IMR-90 (cell line): Measurements from ENCODE around the gene KDM2A. TPM values are rescaled to one million over a fixed set of nuclear protein-coding genes. Genes with fewer than 3 reads are reported as not detected.

Source experiments
- ATAC-seq: fragments of 200-7000 bp; cut with Tn5 transposase; 2 replicates; pipeline ENCODE4 v1.9.1; 2020; ENCODE audit warnings: low read depth, mild to moderate bottlenecking, moderate library complexity
- BruUV-seq: library from RNA; stranded (reverse); fragments of 400-500 nt; replicated peaks from 2 replicates; lab custom pipeline; 2021; lab: Mats Ljungman, UMichigan
- CTCF ChIA-PET: fragments of 300-600 bp; formaldehyde crosslinking; extraction: SDS; loops from one replicate; lab custom pipeline; 2021; ENCODE audit warnings: antibody characterized with exemption; lab: Yijun Ruan, JAX
- POLR2A ChIA-PET: fragments of 300-600 bp; sonication (Branson Sonifier 250); formaldehyde crosslinking; loops from one replicate; lab custom pipeline; 2022; ENCODE audit warnings: antibody characterized with exemption; ENCODE audit not compliant: unreplicated experiment; lab: Charles Lee
- DNase-seq: peaks from one replicate; pipeline ENCODE4 v3.0.0; 2013
- H2AFZ ChIP-seq: replicated peaks from 2 replicates; pipeline ENCODE3; 2013; ENCODE audit warnings: low read length, mild to moderate bottlenecking; ENCODE audit not compliant: poor library complexity
- H2AK5ac ChIP-seq: 2 replicates; pipeline ENCODE4 v1.6.1; 2013; ENCODE audit warnings: low read depth, low read length, inconsistent platforms
- H2AK9ac ChIP-seq: replicated peaks from 2 replicates; pipeline ENCODE3; 2013; ENCODE audit warnings: mild to moderate bottlenecking, low read depth, low read length, moderate library complexity; ENCODE audit not compliant: poor library complexity
- H2BK120ac ChIP-seq: 2 replicates; pipeline ENCODE4 v1.6.1; 2013; ENCODE audit warnings: low read depth, low read length, inconsistent platforms
- H2BK15ac ChIP-seq: 3 replicates; pipeline ENCODE4 v1.6.1; 2013; ENCODE audit warnings: low read depth, low read length, inconsistent platforms
- H2BK20ac ChIP-seq: 2 replicates; pipeline ENCODE4 v1.6.1; 2013; ENCODE audit warnings: low read depth, mild to moderate bottlenecking, inconsistent platforms, low read length, moderate library complexity
- H2BK5ac ChIP-seq: 2 replicates; pipeline ENCODE4 v1.6.1; 2013; ENCODE audit warnings: mild to moderate bottlenecking, low read depth, low read length, inconsistent platforms; ENCODE audit not compliant: poor library complexity, severe bottlenecking
- H3K14ac ChIP-seq: replicated peaks from 2 replicates; pipeline ENCODE4 v1.6.1; 2013; ENCODE audit warnings: low read depth, low read length, inconsistent platforms
- H3K18ac ChIP-seq: 2 replicates; pipeline ENCODE4 v1.6.1; 2013; ENCODE audit warnings: low read depth, low read length, control low read depth
- H3K23ac ChIP-seq: 2 replicates; pipeline ENCODE4 v1.6.1; 2013; ENCODE audit warnings: low read depth, low read length, inconsistent platforms
- H3K27ac ChIP-seq: 2 replicates; pipeline ENCODE4 v1.5.1; 2013; ENCODE audit warnings: mild to moderate bottlenecking, control low read depth, low read length; ENCODE audit not compliant: insufficient read depth
- H3K27me3 ChIP-seq: 2 replicates; pipeline ENCODE4 v1.6.1; 2013; ENCODE audit warnings: low read length; ENCODE audit not compliant: control insufficient read depth, insufficient read depth
- H3K36me3 ChIP-seq: 2 replicates; pipeline ENCODE4 v1.6.1; 2013; ENCODE audit warnings: low read length, mixed read lengths; ENCODE audit not compliant: control insufficient read depth, insufficient read depth
- H3K4ac ChIP-seq: 2 replicates; pipeline ENCODE4 v1.6.1; 2013; ENCODE audit warnings: low read depth, low read length, inconsistent platforms
- H3K4me1 ChIP-seq: 2 replicates; pipeline ENCODE4 v1.6.1; 2013; ENCODE audit warnings: low read length, mixed read lengths; ENCODE audit not compliant: control insufficient read depth, insufficient read depth
- H3K4me2 ChIP-seq: 2 replicates; pipeline ENCODE4 v1.6.1; 2013; ENCODE audit warnings: low read depth, mild to moderate bottlenecking, control low read depth, low read length, moderate library complexity
- H3K4me3 ChIP-seq: 2 replicates; pipeline ENCODE4 v1.5.1; 2013; ENCODE audit warnings: low read depth, mild to moderate bottlenecking, control low read depth, low read length, moderate library complexity; ENCODE audit not compliant: insufficient read depth
- H3K56ac ChIP-seq: 2 replicates; pipeline ENCODE4 v1.6.1; 2013; ENCODE audit warnings: low read length, inconsistent platforms; ENCODE audit not compliant: insufficient read depth; ENCODE audit errors: extremely low read depth
- H3K79me1 ChIP-seq, 2 experiments: 2 replicates each; pipeline ENCODE4 v1.6.1; 2013; ENCODE audit warnings: low read length in 2 of 2, inconsistent platforms in 1 of 2, low read depth in 1 of 2
- H3K9ac ChIP-seq: 2 replicates; pipeline ENCODE4 v1.6.1; 2013; ENCODE audit warnings: low read depth, low read length, control low read depth
- H3K9me1 ChIP-seq: 2 replicates; pipeline ENCODE4 v1.6.1; 2013; ENCODE audit warnings: low read length, inconsistent platforms; ENCODE audit not compliant: insufficient read depth
- H3K9me3 ChIP-seq: 2 replicates; pipeline ENCODE4 v1.6.1; 2013; ENCODE audit warnings: low read length; ENCODE audit not compliant: control insufficient read depth, insufficient read depth
- H4K20me1 ChIP-seq: 2 replicates; pipeline ENCODE4 v1.6.1; 2013; ENCODE audit warnings: low read length, inconsistent platforms; ENCODE audit not compliant: insufficient read depth
- H4K5ac ChIP-seq: 2 replicates; pipeline ENCODE4 v1.6.1; 2013; ENCODE audit warnings: mild to moderate bottlenecking, low read depth, low read length, control low read depth
- H4K8ac ChIP-seq, 2 experiments: 2 replicates each; pipeline ENCODE4 v1.6.1; 2013; ENCODE audit warnings: low read depth in 2 of 2, low read length in 2 of 2, control low read depth in 1 of 2, inconsistent platforms in 1 of 2
- H4K91ac ChIP-seq: 2 replicates; pipeline ENCODE4 v1.6.1; 2013; ENCODE audit warnings: low read depth, low read length, inconsistent platforms; ENCODE audit not compliant: insufficient read depth
- BHLHE40 ChIP-seq: fragments of 150-350 bp; IDR thresholded peaks from 2 replicates; pipeline ENCODE4 v1.6.1; 2016; ENCODE audit warnings: mild to moderate bottlenecking, low read depth, low read length
- CEBPB ChIP-seq: IDR thresholded peaks from 2 replicates; pipeline ENCODE4 v1.6.1; 2012; ENCODE audit warnings: low read depth, low read length, improper control_type of control experiment
- CTCF ChIP-seq: conservative IDR thresholded peaks from 2 replicates; pipeline ENCODE4 v1.5.1; 2012; ENCODE audit warnings: mild to moderate bottlenecking, low read depth, low read length, improper control_type of control experiment
- MAZ ChIP-seq: IDR thresholded peaks from 2 replicates; pipeline ENCODE4 v1.6.1; 2012; ENCODE audit warnings: low read depth, mild to moderate bottlenecking, low read length, improper control_type of control experiment, moderate library complexity, borderline replicate concordance
- MXI1 ChIP-seq: IDR thresholded peaks from 2 replicates; pipeline ENCODE4 v1.6.1; 2012; ENCODE audit warnings: low read depth, mild to moderate bottlenecking, low read length, moderate library complexity, borderline replicate concordance
- POLR2A ChIP-seq: IDR thresholded peaks from 2 replicates; pipeline ENCODE4 v1.6.1; 2012; ENCODE audit warnings: mild to moderate bottlenecking, low read depth, low read length
- RAD21 ChIP-seq: IDR thresholded peaks from 2 replicates; pipeline ENCODE4 v1.6.1; 2012; ENCODE audit warnings: low read length, improper control_type of control experiment
- RCOR1 ChIP-seq: IDR thresholded peaks from 2 replicates; pipeline ENCODE4 v1.6.1; 2012; ENCODE audit warnings: mild to moderate bottlenecking, low read length, improper control_type of control experiment; ENCODE audit not compliant: insufficient replicate concordance
- RFX5 ChIP-seq: IDR thresholded peaks from 2 replicates; pipeline ENCODE4 v1.8.0; 2012; ENCODE audit warnings: low read depth, mild to moderate bottlenecking, low read length, moderate library complexity
- SMC3 ChIP-seq: fragments of 150-350 bp; IDR thresholded peaks from 2 replicates; pipeline ENCODE4 v1.6.1; 2016; ENCODE audit warnings: low read depth, mild to moderate bottlenecking, antibody characterized with exemption, low read length, moderate library complexity
- USF2 ChIP-seq: fragments of 150-350 bp; IDR thresholded peaks from 2 replicates; pipeline ENCODE4 v1.6.1; 2017; ENCODE audit warnings: mild to moderate bottlenecking, antibody characterized with exemption, low read length, low read depth
- WGBS, 2 experiments: methylation state at CpG; one replicate each; pipeline versions ENCODE4 v1.1.5 to v1.1.7; 2013; ENCODE audit warnings: missing lambda C conversion rate in 2 of 2; ENCODE audit not compliant: insufficient read length in 1 of 2; ENCODE audit errors: extremely low coverage in 2 of 2; 5-methylcytosine and 5-hydroxymethylcytosine counted together
- dilution Hi-C: fragments of 300-500 bp; cut with HindIII; formaldehyde crosslinking; loops from one replicate; pipeline ENCODE4 v1.14.3; 2018; ENCODE audit warnings: low sequenced_read_pairs; ENCODE audit not compliant: unreplicated experiment
- in situ Hi-C: fragments of 300-500 bp; cut with MboI; formaldehyde crosslinking; loops from 3 replicates; pipeline ENCODE4 v1.14.3; 2019; ENCODE audit warnings: low sequenced_read_pairs, inconsistent platforms, mixed read lengths
- intact Hi-C: fragments of 100-400 bp; cut with micrococcal nuclease; formaldehyde crosslinking; loops from 2 replicates; pipeline ENCODE4 v1.10.0; 2022
- polyA plus RNA-seq, 3 experiments: library from polyadenylated mRNA; depleted of rRNA; stranded (reverse); fragments of >200 nt; gene quantifications; 2 replicates each; pipeline ENCODE4 v1.2.3, GENCODE V29; 2012; ENCODE audit warnings: low replicate concordance in 1 of 3
- total RNA-seq: library from RNA; depleted of rRNA; stranded (reverse); fragments of >200 nt; gene quantifications from 2 replicates; pipeline ENCODE4 v1.2.3, GENCODE V29; 2012

KDM2A gene
- total and polyA plus RNA-seq, 2 of the 4 experiments (the other 2 are of a cell fraction): 26.7 to 42.6 TPM

GRCh38 chr11:67288452-67289225 lies 169.6 kb downstream of the KDM2A start:
- H3K4ac ChIP-seq: peak overlapping the region; percentile 95
- H3K9ac ChIP-seq: peak overlapping the region; percentile 87
- POLR2A ChIA-PET: interaction anchor here (0.6 to 0.7 kb wide), 2 partner anchors 14 to 43 kb away, joined by 3 to 5 read pairs; partner anchors contain the start of gene SSH3
- WGBS, 2 experiments: 0% methylated on average over 39 of the region's 87 CpGs; no CpG with 5 or more reads in 1 of the 2 experiments
- H3K27ac ChIP-seq: peak overlapping the region; percentile 94
- in situ Hi-C loops: no loop called here
- dilution Hi-C loops: no loop called here
- peak overlapping the region; percentile 97 to 100 for H4K8ac ChIP-seq
- peak overlapping the region; percentile 67 for H2BK120ac ChIP-seq
- H3K9me1 ChIP-seq: peaks cover 22% of the 10 kb centered on the region; the same call in 1 of the 2 replicates
- H3K23ac ChIP-seq: peak overlapping the region; percentile 84; the same call in 1 of the 2 replicates
- intact Hi-C loops: loop anchor here (2.0 kb wide), 2 partner anchors 14 to 26 kb away; partner anchors contain the start of gene SSH3
- peak overlapping the region; percentile 94 for H3K14ac ChIP-seq
- TF ChIP-seq RAD21: peak; percentile 40
- TF ChIP-seq CEBPB: peak; percentile 97
- TF ChIP-seq MXI1: peak; percentile 60; the same call in 1 of the 2 replicates
- TF ChIP-seq SMC3: peak; percentile 40; the same call in 1 of the 2 replicates
- TF ChIP-seq USF2: no peak
- no peak for TF ChIP-seq RFX5
- peak; percentile 85 for TF ChIP-seq POLR2A
- peak; percentile 56 for TF ChIP-seq CTCF
- peak; percentile 61; the same call in 1 of the 2 replicates for TF ChIP-seq MAZ
- no peak for TF ChIP-seq RCOR1
- peak; percentile 72; the same call in 1 of the 2 replicates for TF ChIP-seq BHLHE40
- CTCF ChIA-PET: interaction anchor here (0.7 to 1.1 kb wide), 4 partner anchors 11 to 29 kb away, joined by 3 to 4 read pairs (median 3); no protein-coding TSS in a partner anchor
- H2BK15ac ChIP-seq: no peak overlapping the region
- H3K18ac ChIP-seq: peak overlapping the region; percentile 28; the same call in 1 of the 2 replicates
- BruUV-seq: no TSS peak
- H2AK9ac ChIP-seq: peak overlapping the region; percentile 100
- H4K20me1 ChIP-seq: peaks cover 11% of the 10 kb centered on the region
- H4K5ac ChIP-seq: peak overlapping the region; percentile 98
- H2AFZ ChIP-seq: peak overlapping the region; percentile 97
- H2BK5ac ChIP-seq: peak overlapping the region; percentile 90
- peak; percentile 80 for ATAC-seq
- no peaks in the 10 kb centered on the region for H3K9me3 ChIP-seq
- H3K79me1 ChIP-seq: peaks cover 14 to 50% of the 10 kb centered on the region in 2 experiments; a peak in 3 of 4 replicates
- H3K56ac ChIP-seq: peak overlapping the region; percentile 81
- H3K4me3 ChIP-seq: peak overlapping the region; percentile 74
- H3K36me3 ChIP-seq: peaks cover 46% of the 10 kb centered on the region
- H4K91ac ChIP-seq: peak overlapping the region; percentile 99
- no peak overlapping the region for H2BK20ac ChIP-seq
- peak; percentile 88 for DNase-seq
- H2AK5ac ChIP-seq: peak overlapping the region; percentile 94
- H3K27me3 ChIP-seq: no peaks in the 10 kb centered on the region
- peaks cover 21% of the 10 kb centered on the region for H3K4me1 ChIP-seq
- peak overlapping the region; percentile 81 for H3K4me2 ChIP-seq
